Stimulated activated CD4-positive, alpha-beta T cell treated with anti-CD3 and anti-CD28 coated beads, Interleukin-2, amount 100 ng/mL, for 48 hours (primary cell): ENCODE results near the gene CD247.
A peak's percentile ranks its signal among the peaks of the same experiment; 100 is the strongest.

Source experiments
- DNase-seq, 2 donors: peaks; one replicate each; pipeline ENCODE4 v3.0.0-alpha.2; 2020

The CD247 gene

GRCh38 chr1:167541610-167542009, 23.3 kb upstream of the CD247 start:
- DNase-seq, result no peak

DNA sequence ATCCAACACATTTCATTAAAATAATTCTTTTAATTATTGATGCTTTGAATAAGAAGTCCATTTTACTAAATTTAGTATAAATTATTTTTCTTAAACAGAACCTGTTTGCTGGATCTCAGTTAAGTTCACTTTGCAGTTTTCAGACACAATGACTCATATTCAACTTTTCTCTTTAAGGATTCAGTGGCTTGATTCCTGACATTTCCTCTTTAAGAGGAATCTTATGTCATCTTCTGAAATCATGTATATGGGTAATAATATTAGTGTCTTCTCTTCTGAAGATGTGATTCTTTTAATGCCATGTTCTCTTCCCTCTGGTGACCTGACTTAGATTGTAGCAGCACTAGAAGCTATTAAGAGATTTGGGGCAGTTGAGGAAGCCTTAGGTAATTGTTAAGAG, 22.7 kb upstream of the CD247 start:
- no peak for DNase-seq

GRCh38 chr1:167538657-167539056, 20.3 kb upstream of the CD247 start:
- DNase-seq, result no peak

GRCh38 chr1:167533851-167534300, 15.5 kb upstream of the CD247 start:
- DNase-seq, result peak; percentile 61 to 71

GRCh38 chr1:167532964-167533824, 14.9 kb upstream of the CD247 start:
- no peak for DNase-seq

- no peak for DNase-seq
Observed at GRCh38 chr1:167532375-167532774, 14.0 kb upstream of the CD247 start.

DNA sequence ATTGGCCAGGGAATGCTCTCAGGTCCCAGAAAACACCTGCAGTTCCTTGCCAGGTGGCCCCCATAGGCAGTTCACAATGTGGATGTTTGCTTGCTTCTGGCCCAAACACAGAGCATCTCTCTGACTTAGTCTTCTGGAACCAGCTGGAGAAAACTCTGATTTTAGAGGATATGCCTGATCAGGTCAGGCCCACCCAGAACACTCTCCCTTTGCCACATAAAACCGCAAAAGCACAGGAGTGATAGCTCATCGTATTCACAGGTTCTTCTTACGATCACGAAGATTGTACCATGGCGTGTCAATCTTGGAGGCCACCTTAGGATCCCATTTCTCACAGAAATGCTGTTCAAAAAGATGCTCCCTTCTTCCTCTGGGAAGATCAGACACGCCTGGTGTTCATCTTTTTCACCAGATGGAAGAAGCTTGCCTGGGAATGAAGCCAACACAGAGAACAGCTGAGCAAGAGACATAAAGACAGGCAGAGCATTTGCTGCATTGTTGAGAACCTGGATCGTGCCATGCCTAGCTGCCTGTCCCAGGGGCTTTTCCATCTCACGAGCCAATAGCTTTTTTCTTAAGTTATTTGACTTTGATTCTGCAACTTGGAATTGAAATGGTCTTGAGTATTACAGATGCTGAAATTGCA, 11.6 kb upstream of the CD247 start:
- DNase-seq, result no peak

DNA sequence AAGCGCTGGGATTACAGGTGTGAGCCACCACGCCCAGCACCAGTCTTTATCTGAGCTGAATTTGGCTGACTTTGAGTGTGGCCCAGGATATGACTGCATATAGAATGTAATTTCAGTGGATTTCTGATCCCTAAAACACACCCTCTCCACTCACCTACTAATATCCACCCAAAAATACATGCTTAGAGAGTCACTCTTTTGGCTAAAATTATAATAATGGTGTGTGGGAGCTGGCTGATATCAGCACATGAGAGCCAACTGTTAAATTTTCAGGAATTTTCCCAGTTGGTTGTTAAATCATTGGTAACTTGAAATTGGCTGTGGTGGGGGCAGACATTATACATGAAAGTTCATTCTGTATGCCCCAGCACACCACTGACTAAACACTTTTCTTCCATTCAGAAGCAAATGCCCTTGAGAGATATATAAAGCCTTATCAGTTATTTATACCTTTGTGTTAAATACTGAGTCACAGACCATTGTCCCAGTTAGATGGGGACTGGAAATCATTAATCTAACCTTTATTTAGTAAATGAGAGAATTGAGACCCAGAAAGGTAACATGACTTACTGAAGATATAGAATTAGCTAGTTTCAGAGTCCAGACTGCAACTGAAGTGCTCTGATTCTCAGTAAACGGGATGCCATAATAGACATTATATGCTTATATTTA, 9.9 kb upstream of the CD247 start:
- no peak for DNase-seq

DNA sequence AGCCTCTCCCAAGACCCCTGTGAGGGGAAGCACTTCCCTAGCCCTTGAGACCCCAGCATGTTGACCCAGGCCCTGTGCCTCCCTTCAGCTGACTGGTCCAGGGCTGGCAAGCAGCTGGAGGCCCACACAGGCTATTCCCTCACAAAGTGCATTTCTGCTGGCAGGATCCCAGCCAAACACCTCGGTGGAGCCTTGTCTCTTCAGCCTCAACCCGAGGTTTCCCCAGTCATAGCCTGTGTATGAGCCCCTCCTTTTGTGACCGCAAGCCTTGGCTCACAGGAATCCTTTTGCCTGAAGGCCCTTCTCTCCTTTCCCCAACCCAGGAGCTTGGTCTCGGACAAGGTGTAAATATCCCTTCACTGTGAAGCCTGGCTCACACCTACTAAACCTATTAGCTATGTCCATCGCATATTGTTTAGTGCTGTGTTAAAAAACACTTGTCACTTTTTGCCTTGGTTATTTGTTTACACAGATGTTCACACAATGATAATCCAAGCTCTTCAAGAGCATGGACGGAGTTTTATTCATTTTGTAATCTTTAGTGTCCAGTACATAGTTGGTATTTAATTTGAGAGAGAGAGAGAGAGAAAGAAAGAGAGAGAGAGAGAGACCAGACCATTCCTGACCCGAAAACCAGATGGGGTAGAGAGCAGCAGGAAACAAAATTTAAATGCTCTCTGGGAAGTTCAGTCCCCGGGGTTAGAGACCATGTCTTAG, 8.5 kb upstream of the CD247 start:
- DNase-seq, result no peak

DNA sequence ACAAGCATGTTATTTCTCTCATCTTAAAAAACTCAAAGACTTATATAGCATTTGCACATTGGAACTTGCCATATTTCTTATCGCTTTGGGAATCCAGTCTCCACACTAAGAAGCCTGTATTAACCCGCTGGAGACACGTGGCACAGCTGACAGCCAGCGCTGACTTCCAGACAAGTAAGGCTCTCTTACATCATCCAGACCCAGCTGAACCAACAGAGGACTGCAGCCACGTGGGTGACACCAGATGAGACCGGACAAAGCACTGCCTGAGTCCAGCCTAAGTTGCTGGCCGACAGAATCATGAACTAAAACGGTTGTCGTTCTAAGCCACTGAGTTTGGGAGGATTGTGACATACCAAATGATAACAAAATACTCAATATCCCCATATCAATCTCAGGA, 6.3 kb upstream of the CD247 start:
- DNase-seq, result no peak

GRCh38 chr1:167522246-167522645, 3.9 kb upstream of the CD247 start:
- DNase-seq, result no peak

DNA sequence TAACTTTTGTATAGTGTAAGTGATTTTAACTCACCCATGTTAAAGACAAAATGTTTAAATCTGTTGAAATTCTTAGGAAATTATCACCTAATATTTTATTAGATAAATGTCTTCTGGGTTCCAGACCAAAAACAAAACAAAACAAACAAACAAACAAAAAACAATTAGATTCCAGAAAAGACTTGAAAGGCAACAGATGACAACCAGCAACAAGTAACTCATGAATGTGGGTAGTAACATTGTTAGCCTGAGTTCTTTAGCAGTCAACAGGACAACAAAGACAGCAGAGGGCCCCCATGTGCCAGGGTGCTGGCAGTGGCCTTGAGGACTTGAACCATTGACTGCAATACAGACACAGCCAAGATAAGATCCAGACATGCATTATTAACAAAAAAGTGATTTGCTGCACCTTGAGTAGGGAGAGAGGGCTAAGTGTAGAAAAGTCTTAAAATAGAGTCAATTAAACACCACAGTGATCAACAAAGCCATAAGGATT, 2.4 kb upstream of the CD247 start:
- no peak for DNase-seq

DNA sequence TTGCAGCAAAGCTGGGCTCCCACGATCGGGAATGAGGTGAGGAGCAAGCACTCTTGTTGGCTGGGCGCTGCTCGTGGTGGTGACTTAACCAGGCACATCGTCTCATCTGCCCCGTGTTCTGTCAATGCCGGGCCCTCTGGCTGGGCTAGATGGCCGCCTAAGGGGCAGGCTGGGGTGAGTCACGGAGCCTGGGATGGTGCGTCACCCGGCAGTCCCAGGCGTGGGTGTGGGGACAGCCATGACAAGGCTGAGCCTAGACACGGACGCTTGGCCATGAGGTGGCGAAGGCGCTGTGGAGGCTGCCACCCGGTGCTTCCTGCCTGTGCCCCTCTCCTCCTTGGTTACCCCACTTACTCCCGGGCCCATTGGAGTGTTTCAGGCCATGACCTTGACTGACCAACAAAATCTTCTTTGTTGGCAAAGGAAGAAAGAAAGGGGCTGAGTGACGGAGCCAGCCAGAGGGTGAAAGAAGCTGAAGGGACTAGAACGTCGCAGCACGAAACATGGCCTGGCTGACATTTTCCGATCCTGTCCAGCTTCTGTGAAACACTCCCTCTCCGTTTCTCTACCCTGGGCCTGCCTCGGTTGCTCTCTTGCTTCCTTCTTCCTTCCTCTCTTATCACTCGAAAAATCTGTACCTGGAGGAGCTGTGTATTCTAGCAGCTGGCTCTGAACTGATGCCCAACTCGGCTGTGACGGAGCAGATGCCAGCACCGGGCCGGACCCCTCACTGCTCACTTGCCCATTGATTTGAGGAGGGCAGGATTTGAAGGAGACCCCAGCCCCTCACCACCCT, 596 bp downstream of the CD247 start:
- peak; percentile 87 for DNase-seq

DNA sequence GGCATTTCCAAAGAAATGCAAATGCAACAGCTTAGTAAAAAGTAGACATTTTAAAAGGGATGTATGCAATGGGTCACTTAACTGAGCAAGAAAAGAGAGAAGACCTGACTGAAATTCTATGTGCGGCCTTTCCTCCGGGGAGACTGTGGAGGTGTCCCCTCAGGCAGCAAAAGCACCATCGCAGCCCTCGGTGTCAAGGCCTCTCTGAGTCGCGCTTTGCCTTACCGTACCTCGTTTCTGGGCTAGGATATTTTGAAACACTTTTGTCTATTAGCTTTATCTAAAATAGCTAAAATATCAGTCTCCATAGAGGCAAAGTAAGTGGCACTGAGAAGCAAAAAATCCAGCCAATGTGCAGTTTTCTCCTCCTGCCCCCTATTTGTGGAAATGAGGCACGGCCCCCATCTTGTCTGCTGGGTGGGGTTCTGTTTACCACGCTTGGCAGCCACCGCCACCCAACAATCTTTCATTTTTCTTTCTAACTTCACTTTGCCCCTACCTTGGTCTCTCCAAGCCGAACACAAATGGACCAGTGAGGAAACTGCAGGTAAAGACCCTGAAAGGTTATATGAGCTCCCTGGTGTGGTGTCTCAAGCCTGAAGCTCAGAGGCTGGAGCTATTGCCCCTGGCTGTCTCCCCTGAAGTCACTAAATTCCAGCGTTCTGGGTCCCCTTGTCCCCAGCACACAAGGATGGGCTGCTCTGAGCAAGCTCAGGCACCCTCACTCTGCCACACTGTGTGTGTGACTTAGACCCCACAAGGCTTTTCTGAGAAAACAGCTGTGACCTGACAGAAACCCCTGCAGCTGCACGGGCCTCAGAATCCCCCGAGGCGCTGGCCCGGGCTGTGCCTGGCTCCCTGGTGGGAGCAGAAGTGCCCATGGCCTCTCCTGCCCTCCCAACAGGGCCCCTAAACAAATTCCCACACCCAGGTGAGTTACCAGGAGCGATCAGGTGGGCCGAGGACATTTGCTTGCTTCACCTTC, 1.6 kb downstream of the CD247 start:
- no peak for DNase-seq

- DNase-seq, result no peak
Observed at GRCh38 chr1:167515893-167516321, 2.4 kb downstream of the CD247 start.

- no peak for DNase-seq
Observed at GRCh38 chr1:167515461-167515860, 2.9 kb downstream of the CD247 start.

DNA sequence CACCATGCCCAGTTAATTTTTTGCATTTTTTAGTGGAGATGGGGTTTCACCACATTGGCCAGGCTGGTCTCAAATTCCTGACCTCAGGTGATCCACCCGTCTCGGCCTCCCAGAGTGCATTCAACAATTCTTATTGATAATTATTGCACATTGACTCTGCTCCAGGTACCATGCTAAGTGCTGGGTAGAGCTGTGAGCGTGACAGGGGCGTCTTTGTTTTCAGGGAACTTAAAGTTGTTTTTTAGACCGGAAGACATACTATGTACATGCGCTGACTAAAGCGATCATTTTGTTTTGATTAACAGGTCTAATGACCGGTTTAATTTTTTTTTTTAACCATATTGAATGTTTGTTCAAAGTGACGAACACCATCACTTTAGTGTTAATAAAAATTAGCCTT, 4.0 kb downstream of the CD247 start:
- no peak for DNase-seq

- DNase-seq, result no peak
Observed at GRCh38 chr1:167512046-167512654, 6.2 kb downstream of the CD247 start.

DNA sequence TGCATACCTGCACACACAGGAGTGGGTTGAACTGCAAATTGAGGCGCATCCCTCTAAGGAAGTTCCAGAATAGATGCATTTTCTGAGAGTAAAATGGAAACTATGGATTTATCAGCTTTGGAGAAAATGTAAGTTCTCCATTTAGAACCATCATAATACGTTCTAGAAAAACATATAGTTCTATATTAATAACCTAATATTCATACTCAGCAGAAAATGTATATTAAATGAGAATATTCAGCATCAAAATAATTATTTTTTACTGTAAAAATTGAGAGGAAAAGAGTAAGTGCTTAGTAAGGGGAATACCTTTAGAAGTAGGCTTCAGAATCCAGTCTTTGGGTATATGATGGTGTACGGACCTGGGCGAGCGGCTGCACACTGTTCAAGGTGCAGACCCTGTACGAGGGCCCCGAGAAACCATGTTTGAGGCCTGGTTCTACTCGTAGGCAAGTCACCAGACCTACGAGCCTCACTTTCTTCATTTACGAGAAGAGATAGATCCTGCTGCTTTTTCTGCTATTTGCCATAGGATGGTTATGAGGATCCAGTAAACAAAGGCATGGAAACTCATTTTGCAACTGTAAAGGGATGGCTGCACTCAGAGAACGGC, 6.8 kb downstream of the CD247 start:
- no peak for DNase-seq

- DNase-seq, result no peak
Observed at GRCh38 chr1:167510881-167511280, 7.4 kb downstream of the CD247 start.
